Liver (tissue), 9 donors: ENCODE measurements around the gene TSPAN32. TPM values are rescaled to one million over a fixed set of nuclear protein-coding genes. Genes with fewer than 3 reads are reported as not detected.

Experiments used
- DNase-seq: peaks from one replicate; pipeline ENCODE4 v3.0.0-alpha.2; 2017; ENCODE audit warnings: low spot score
- H3K27ac ChIP-seq, 2 donors: one replicate each; pipeline ENCODE4 v1.7.0; 2013; ENCODE audit warnings: inconsistent platforms in 2 of 2, low read length in 2 of 2, control low read depth in 1 of 2, low read depth in 1 of 2, mild to moderate bottlenecking in 1 of 2
- H3K27me3 ChIP-seq, 4 donors: one replicate each; pipeline versions ENCODE4 v1.6.1 to v1.7.0; 2013; ENCODE audit warnings: low read length in 3 of 4, inconsistent platforms in 1 of 4, mild to moderate bottlenecking in 1 of 4, moderate library complexity in 1 of 4; ENCODE audit not compliant: control insufficient read depth in 4 of 4, insufficient read depth in 4 of 4
- H3K36me3 ChIP-seq, 4 donors: one replicate each; pipeline versions ENCODE4 v1.6.1 to v1.7.0; 2013; ENCODE audit warnings: low read length in 3 of 4, mild to moderate bottlenecking in 3 of 4, low read depth in 1 of 4, moderate library complexity in 1 of 4; ENCODE audit not compliant: control insufficient read depth in 4 of 4, insufficient read depth in 3 of 4
- H3K4me1 ChIP-seq, 4 donors: one replicate each; pipeline versions ENCODE4 v1.6.1 to v1.7.0; 2013; ENCODE audit warnings: low read length in 3 of 4, mild to moderate bottlenecking in 3 of 4, moderate library complexity in 1 of 4; ENCODE audit not compliant: control insufficient read depth in 4 of 4, insufficient read depth in 4 of 4
- H3K4me3 ChIP-seq, 3 donors: one replicate each; pipeline versions ENCODE4 v1.6.1 to v1.7.0; 2013; ENCODE audit warnings: low read length in 3 of 3, control low read depth in 1 of 3, low read depth in 1 of 3, mild to moderate bottlenecking in 1 of 3
- H3K9ac ChIP-seq, 2 donors: one replicate each; pipeline ENCODE4 v1.7.0; 2013; ENCODE audit warnings: low read length in 2 of 2, mild to moderate bottlenecking in 2 of 2, moderate library complexity in 2 of 2, control low read depth in 1 of 2, low read depth in 1 of 2
- H3K9me3 ChIP-seq, 4 donors: one replicate each; pipeline versions ENCODE4 v1.6.1 to v1.7.0; 2013; ENCODE audit warnings: low read length in 3 of 4; ENCODE audit not compliant: control insufficient read depth in 4 of 4
- EGR1 ChIP-seq, 2 donors: IDR thresholded peaks; 2 replicates each; pipeline ENCODE4 v1.6.1; 2016 to 2018; ENCODE audit warnings: antibody characterized with exemption in 2 of 2, low read depth in 2 of 2
- FOXA1 ChIP-seq: IDR thresholded peaks from 2 replicates; pipeline ENCODE4 v1.6.1; 2016; ENCODE audit warnings: antibody characterized with exemption
- FOXA2 ChIP-seq: IDR thresholded peaks from 2 replicates; pipeline ENCODE4 v1.6.1; 2016; ENCODE audit warnings: antibody characterized with exemption
- GABPA ChIP-seq, 2 donors: IDR thresholded peaks in 1 of 2; conservative IDR thresholded peaks in 1 of 2; 2 replicates each; pipeline ENCODE4 v1.6.1; 2016; ENCODE audit warnings: antibody characterized with exemption in 2 of 2, mild to moderate bottlenecking in 1 of 2, moderate library complexity in 1 of 2
- HNF4A ChIP-seq, 2 donors: conservative IDR thresholded peaks; 2 replicates each; pipeline ENCODE4 v1.6.1; 2016; ENCODE audit warnings: antibody characterized with exemption in 2 of 2, mild to moderate bottlenecking in 2 of 2
- HNF4G ChIP-seq: IDR thresholded peaks from 2 replicates; pipeline ENCODE4 v1.6.1; 2016; ENCODE audit warnings: antibody characterized with exemption
- JUND ChIP-seq, 2 donors: IDR thresholded peaks; 2 replicates each; pipeline ENCODE4 v1.6.1; 2016; ENCODE audit warnings: antibody characterized with exemption in 2 of 2
- NR2F2 ChIP-seq: IDR thresholded peaks from 2 replicates; pipeline ENCODE4 v1.6.1; 2016; ENCODE audit warnings: antibody characterized with exemption
- RAD21 ChIP-seq, 2 donors: IDR thresholded peaks; 2 replicates each; pipeline ENCODE4 v1.6.1; 2016; ENCODE audit warnings: antibody characterized with exemption in 2 of 2, mild to moderate bottlenecking in 2 of 2
- RXRA ChIP-seq, 2 donors: IDR thresholded peaks; 2 replicates each; pipeline ENCODE4 v1.6.1; 2017 to 2018; ENCODE audit warnings: antibody characterized with exemption in 2 of 2, mild to moderate bottlenecking in 1 of 2
- SP1 ChIP-seq: IDR thresholded peaks from 2 replicates; pipeline ENCODE4 v1.6.1; 2018; ENCODE audit warnings: antibody characterized with exemption, mild to moderate bottlenecking
- TAF1 ChIP-seq: conservative IDR thresholded peaks from 2 replicates; pipeline ENCODE4 v1.6.1; 2016; ENCODE audit warnings: antibody characterized with exemption, mild to moderate bottlenecking
- YY1 ChIP-seq: IDR thresholded peaks from 2 replicates; pipeline ENCODE4 v1.6.1; 2016; ENCODE audit warnings: antibody characterized with exemption, mild to moderate bottlenecking
- ZBTB33 ChIP-seq: IDR thresholded peaks from 2 replicates; pipeline ENCODE4 v1.6.1; 2016; ENCODE audit warnings: antibody characterized with exemption
- WGBS: extraction: QIAGEN DNeasy Blood & Tissue Kit; methylation state at CpG from one replicate; pipeline ENCODE4 v1.1.7; 2013; 5-methylcytosine and 5-hydroxymethylcytosine counted together
- polyA plus RNA-seq, 2 donors: library from polyadenylated mRNA; stranded (reverse) in 1 of 2; unstranded in 1 of 2; fragments of 200-250 nt in 1 of 2; fragments of >200 nt in 1 of 2; fragmentation: Nextera tagmentation in 1 of 2; extraction: Ambion mirVana in 1 of 2; gene quantifications; one replicate each; pipeline versions ENCODE4 v1.2.1 to v1.2.3, GENCODE V29; 2013 to 2015
- total RNA-seq, 2 donors: library from RNA; depleted of rRNA; stranded (reverse); fragments of >200 nt; gene quantifications; one replicate each; pipeline ENCODE4 v1.2.3, GENCODE V29; 2014
- TF ChIP-seq, protein P1 (sequence below): IDR thresholded peaks from 2 replicates; pipeline ENCODE4 v1.6.1; 2016; ENCODE audit warnings: antibody characterized with exemption
- TF ChIP-seq, protein P2 (sequence below): fragments of 150-350 bp; IDR thresholded peaks from 2 replicates; pipeline ENCODE4 v1.5.1; 2017; ENCODE audit warnings: improper control_type of control experiment, low read depth, low read length; ENCODE audit not compliant: missing input control
- TF ChIP-seq, protein P3 (sequence below): IDR thresholded peaks from 2 replicates; pipeline ENCODE4 v1.6.1; 2016; ENCODE audit warnings: antibody characterized with exemption, mild to moderate bottlenecking
- TF ChIP-seq, protein P4 (sequence below): IDR thresholded peaks from 2 replicates; pipeline ENCODE4 v1.6.1; 2016; ENCODE audit warnings: antibody characterized with exemption
- donor health status: healthy.
- donor health status: healthy.
- donor health status: healthy.
- donor health status: healthy.
- donor health status: healthy.

TSPAN32 gene
- total and polyA plus RNA-seq, 4 donors: 0.25 to 71.4 (median 0.45) TPM

GRCh38 chr11:2252018-2252417 lies 49.8 kb upstream of the TSPAN32 start:
- TF ChIP-seq FOXA2 (no peak), HNF4A (conservative IDR thresholded peaks at IDR 0.05) (no peak), JUND (IDR thresholded peaks at IDR 0.05) (no peak), TAF1 (no peak), SP1 (no peak), FOXA1 (no peak), HNF4G (no peak), GABPA (IDR thresholded peaks at IDR 0.05 in 1 of 2, conservative IDR thresholded peaks at IDR 0.05 in 1 of 2) (no peak), RXRA (IDR thresholded peaks at IDR 0.05) (no peak), NR2F2 (no peak), ZBTB33 (no peak), EGR1 (IDR thresholded peaks at IDR 0.05; ENCODE audit: low read depth in 2 of 2) (no peak), RAD21 (IDR thresholded peaks at IDR 0.05) (no peak), YY1 (no peak)
- TF ChIP-seq, protein P1, sequence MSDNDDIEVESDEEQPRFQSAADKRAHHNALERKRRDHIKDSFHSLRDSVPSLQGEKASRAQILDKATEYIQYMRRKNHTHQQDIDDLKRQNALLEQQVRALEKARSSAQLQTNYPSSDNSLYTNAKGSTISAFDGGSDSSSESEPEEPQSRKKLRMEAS: no peak
- TF ChIP-seq, protein P2, sequence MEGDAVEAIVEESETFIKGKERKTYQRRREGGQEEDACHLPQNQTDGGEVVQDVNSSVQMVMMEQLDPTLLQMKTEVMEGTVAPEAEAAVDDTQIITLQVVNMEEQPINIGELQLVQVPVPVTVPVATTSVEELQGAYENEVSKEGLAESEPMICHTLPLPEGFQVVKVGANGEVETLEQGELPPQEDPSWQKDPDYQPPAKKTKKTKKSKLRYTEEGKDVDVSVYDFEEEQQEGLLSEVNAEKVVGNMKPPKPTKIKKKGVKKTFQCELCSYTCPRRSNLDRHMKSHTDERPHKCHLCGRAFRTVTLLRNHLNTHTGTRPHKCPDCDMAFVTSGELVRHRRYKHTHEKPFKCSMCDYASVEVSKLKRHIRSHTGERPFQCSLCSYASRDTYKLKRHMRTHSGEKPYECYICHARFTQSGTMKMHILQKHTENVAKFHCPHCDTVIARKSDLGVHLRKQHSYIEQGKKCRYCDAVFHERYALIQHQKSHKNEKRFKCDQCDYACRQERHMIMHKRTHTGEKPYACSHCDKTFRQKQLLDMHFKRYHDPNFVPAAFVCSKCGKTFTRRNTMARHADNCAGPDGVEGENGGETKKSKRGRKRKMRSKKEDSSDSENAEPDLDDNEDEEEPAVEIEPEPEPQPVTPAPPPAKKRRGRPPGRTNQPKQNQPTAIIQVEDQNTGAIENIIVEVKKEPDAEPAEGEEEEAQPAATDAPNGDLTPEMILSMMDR: no peak
- TF ChIP-seq, protein P3, sequence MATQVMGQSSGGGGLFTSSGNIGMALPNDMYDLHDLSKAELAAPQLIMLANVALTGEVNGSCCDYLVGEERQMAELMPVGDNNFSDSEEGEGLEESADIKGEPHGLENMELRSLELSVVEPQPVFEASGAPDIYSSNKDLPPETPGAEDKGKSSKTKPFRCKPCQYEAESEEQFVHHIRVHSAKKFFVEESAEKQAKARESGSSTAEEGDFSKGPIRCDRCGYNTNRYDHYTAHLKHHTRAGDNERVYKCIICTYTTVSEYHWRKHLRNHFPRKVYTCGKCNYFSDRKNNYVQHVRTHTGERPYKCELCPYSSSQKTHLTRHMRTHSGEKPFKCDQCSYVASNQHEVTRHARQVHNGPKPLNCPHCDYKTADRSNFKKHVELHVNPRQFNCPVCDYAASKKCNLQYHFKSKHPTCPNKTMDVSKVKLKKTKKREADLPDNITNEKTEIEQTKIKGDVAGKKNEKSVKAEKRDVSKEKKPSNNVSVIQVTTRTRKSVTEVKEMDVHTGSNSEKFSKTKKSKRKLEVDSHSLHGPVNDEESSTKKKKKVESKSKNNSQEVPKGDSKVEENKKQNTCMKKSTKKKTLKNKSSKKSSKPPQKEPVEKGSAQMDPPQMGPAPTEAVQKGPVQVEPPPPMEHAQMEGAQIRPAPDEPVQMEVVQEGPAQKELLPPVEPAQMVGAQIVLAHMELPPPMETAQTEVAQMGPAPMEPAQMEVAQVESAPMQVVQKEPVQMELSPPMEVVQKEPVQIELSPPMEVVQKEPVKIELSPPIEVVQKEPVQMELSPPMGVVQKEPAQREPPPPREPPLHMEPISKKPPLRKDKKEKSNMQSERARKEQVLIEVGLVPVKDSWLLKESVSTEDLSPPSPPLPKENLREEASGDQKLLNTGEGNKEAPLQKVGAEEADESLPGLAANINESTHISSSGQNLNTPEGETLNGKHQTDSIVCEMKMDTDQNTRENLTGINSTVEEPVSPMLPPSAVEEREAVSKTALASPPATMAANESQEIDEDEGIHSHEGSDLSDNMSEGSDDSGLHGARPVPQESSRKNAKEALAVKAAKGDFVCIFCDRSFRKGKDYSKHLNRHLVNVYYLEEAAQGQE: no peak
- TF ChIP-seq, protein P4, sequence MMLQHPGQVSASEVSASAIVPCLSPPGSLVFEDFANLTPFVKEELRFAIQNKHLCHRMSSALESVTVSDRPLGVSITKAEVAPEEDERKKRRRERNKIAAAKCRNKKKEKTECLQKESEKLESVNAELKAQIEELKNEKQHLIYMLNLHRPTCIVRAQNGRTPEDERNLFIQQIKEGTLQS: no peak
- no peak overlapping the region for H3K9ac ChIP-seq
- no peak overlapping the region for H3K4me3 ChIP-seq
- no peaks in the 10 kb centered on the region for H3K36me3 ChIP-seq
- no peaks in the 10 kb centered on the region for H3K27me3 ChIP-seq
- H3K9me3 ChIP-seq: no peaks in the 10 kb centered on the region
- peaks cover 0 to 3% (median 0%) of the 10 kb centered on the region in 4 donors for H3K4me1 ChIP-seq
- no peak for DNase-seq
- 83% methylated on average over 6 of the region's 6 CpGs for WGBS
- no peak overlapping the region for H3K27ac ChIP-seq
